GM12878 (cell line): ENCODE results near the gene PPP3CB. TPM values are rescaled to one million over a fixed set of nuclear protein-coding genes. Genes with fewer than 3 reads are reported as not detected.

Source experiments
- ATAC-seq: fragments of 200-7000 bp; cut with Tn5 transposase; 3 replicates; pipeline ENCODE4 v1.9.1; 2020; ENCODE audit warnings: mild to moderate bottlenecking, moderate library complexity
- BruUV-seq: library from RNA; stranded (reverse); fragments of 400-500 nt; replicated peaks from 2 replicates; lab custom pipeline; 2021; lab: Mats Ljungman, UMichigan
- CTCF ChIA-PET: fragments of 300-600 bp; sonication (Branson Sonifier 250); formaldehyde crosslinking; extraction: SDS; loops from one replicate; lab custom pipeline; 2021; ENCODE audit warnings: inconsistent platforms; lab: Yijun Ruan, JAX
- POLR2A ChIA-PET: fragments of 350-600 bp; formaldehyde crosslinking; extraction: SDS; loops from one replicate; lab custom pipeline; 2021; ENCODE audit warnings: inconsistent platforms; lab: Charles Lee
- RAD21 ChIA-PET: fragments of 300-600 bp; sonication (Branson Sonifier 250); formaldehyde crosslinking; loops from one replicate; lab custom pipeline; 2023; ENCODE audit warnings: antibody characterized with exemption; ENCODE audit not compliant: unreplicated experiment; lab: Charles Lee
- SMC1A ChIA-PET: fragments of 300-600 bp; sonication (Branson Sonifier 250); formaldehyde crosslinking; loops from one replicate; lab custom pipeline; 2023; ENCODE audit not compliant: unreplicated experiment, uncharacterized antibody; lab: Charles Lee
- DNase-seq: peaks from one replicate; pipeline ENCODE4 v3.0.0-alpha.2; 2011; ENCODE audit warnings: low read depth, low spot score
- FAIRE-seq: peaks from 3 replicates; lab custom pipeline; 2011; peaks lifted over from hg19 to GRCh38; lab: Jason Lieb, UNC
- H2AFZ ChIP-seq: 2 replicates; pipeline ENCODE4 v1.6.0; 2011; ENCODE audit warnings: low read depth, low read length, control low read depth; ENCODE audit not compliant: control insufficient read depth
- H3K27ac ChIP-seq: 2 replicates; pipeline ENCODE4 v1.5.1; 2011; ENCODE audit warnings: control low read depth; ENCODE audit not compliant: control insufficient read depth, insufficient read depth
- H3K27me3 ChIP-seq, 2 experiments: replicated peaks in 1 of 2; 2 replicates each; pipeline versions ENCODE4 v1.6.0 to v1.6.1; 2011; ENCODE audit warnings: low read length in 1 of 2; ENCODE audit not compliant: control insufficient read depth in 2 of 2, insufficient read depth in 2 of 2
- H3K36me3 ChIP-seq, 2 experiments: 2 replicates each; pipeline ENCODE4 v1.5.1; 2011; ENCODE audit warnings: low read length in 1 of 2; ENCODE audit not compliant: control insufficient read depth in 2 of 2, insufficient read depth in 2 of 2
- H3K4me1 ChIP-seq: 2 replicates; pipeline ENCODE4 v1.6.1; 2011; ENCODE audit warnings: mild to moderate bottlenecking, low read length, moderate library complexity, mixed read lengths; ENCODE audit not compliant: control insufficient read depth, insufficient read depth
- H3K4me2 ChIP-seq: 2 replicates; pipeline ENCODE4 v1.6.0; 2011; ENCODE audit warnings: control low read depth; ENCODE audit not compliant: control insufficient read depth, insufficient read depth
- H3K4me3 ChIP-seq: fragments of 200-600 bp; sonication (generic); 2 replicates; pipeline ENCODE4 v1.5.1; 2016
- H3K79me2 ChIP-seq: 2 replicates; pipeline ENCODE4 v1.6.0; 2011; ENCODE audit warnings: low read length; ENCODE audit not compliant: control insufficient read depth, insufficient read depth
- H3K9ac ChIP-seq: 2 replicates; pipeline ENCODE4 v1.8.0; 2011; ENCODE audit warnings: low read length, control low read depth, mixed read lengths; ENCODE audit not compliant: control insufficient read depth, insufficient read depth
- H3K9me3 ChIP-seq: replicated peaks from 3 replicates; pipeline ENCODE4 v1.5.1; 2011; ENCODE audit warnings: mild to moderate bottlenecking, low read length; ENCODE audit not compliant: control insufficient read depth, insufficient read depth
- H4K20me1 ChIP-seq: 2 replicates; pipeline ENCODE4 v1.6.0; 2011; ENCODE audit not compliant: control insufficient read depth, insufficient read depth
- CREB1 ChIP-seq: IDR thresholded peaks from 2 replicates; pipeline ENCODE4 v1.6.1; 2012; ENCODE audit warnings: low read depth, mild to moderate bottlenecking, inconsistent platforms
- CREM ChIP-seq: IDR thresholded peaks from 2 replicates; pipeline ENCODE4 v1.6.1; 2014; ENCODE audit warnings: antibody characterized with exemption, low read depth
- E4F1 ChIP-seq: fragments of 450-650 bp; IDR thresholded peaks from 2 replicates; pipeline ENCODE4 v1.6.1; 2018; ENCODE audit warnings: borderline replicate concordance, mild to moderate bottlenecking; ENCODE audit not compliant: partially characterized antibody
- FOXM1 ChIP-seq: IDR thresholded peaks from 2 replicates; pipeline ENCODE4 v1.6.1; 2012; ENCODE audit warnings: low read depth, mild to moderate bottlenecking, inconsistent platforms, low read length, moderate library complexity
- IRF4 ChIP-seq: IDR thresholded peaks from 2 replicates; pipeline ENCODE4 v1.6.1; 2011; ENCODE audit warnings: low read depth, low read length
- NBN ChIP-seq: fragments of 450-650 bp; IDR thresholded peaks from 2 replicates; pipeline ENCODE4 v1.6.1; 2016
- PBX3 ChIP-seq: IDR thresholded peaks from 2 replicates; pipeline ENCODE4 v1.6.1; 2011; ENCODE audit warnings: mild to moderate bottlenecking, low read depth, low read length, moderate library complexity; ENCODE audit not compliant: insufficient replicate concordance
- PKNOX1 ChIP-seq: fragments of 450-650 bp; IDR thresholded peaks from 2 replicates; pipeline ENCODE4 v1.6.1; 2016; ENCODE audit warnings: mild to moderate bottlenecking
- PML ChIP-seq: IDR thresholded peaks from 2 replicates; pipeline ENCODE4 v1.6.1; 2012; ENCODE audit warnings: low read length, inconsistent platforms
- POLR2AphosphoS5 ChIP-seq: IDR thresholded peaks from 2 replicates; pipeline ENCODE4 v1.6.1; 2011; ENCODE audit warnings: mild to moderate bottlenecking, low read length, inconsistent platforms
- SKIL ChIP-seq: fragments of 450-650 bp; IDR thresholded peaks from 2 replicates; pipeline ENCODE4 v1.6.1; 2017; ENCODE audit warnings: mild to moderate bottlenecking, low read depth, inconsistent platforms; ENCODE audit not compliant: poor library complexity, severe bottlenecking
- SMARCA5 ChIP-seq: fragments of 450-650 bp; IDR thresholded peaks from 2 replicates; pipeline ENCODE4 v1.6.1; 2017; ENCODE audit warnings: mild to moderate bottlenecking
- USF2 ChIP-seq: IDR thresholded peaks from 2 replicates; pipeline ENCODE4 v1.6.1; 2011; ENCODE audit warnings: low read depth, low read length, improper control_type of control experiment, borderline replicate concordance
- YY1 ChIP-seq: IDR thresholded peaks from 2 replicates; pipeline ENCODE4 v1.6.1; 2011; ENCODE audit warnings: low read depth, mild to moderate bottlenecking, low read length
- whole genome bisulfite sequencing: methylation state at CpG from one replicate; pipeline ENCODE4 v1.1.6; 2016; ENCODE audit warnings: low lambda C conversion rate; ENCODE audit not compliant: insufficient replicate concordance, insufficient coverage; ENCODE audit errors: missing lambda C conversion rate; 5-methylcytosine and 5-hydroxymethylcytosine counted together
- in situ Hi-C: fragments of 300-500 bp; cut with MboI; formaldehyde crosslinking; loops from 9 replicates; pipeline ENCODE4 v1.14.3; 2018; ENCODE audit warnings: mixed read lengths
- intact Hi-C: fragments of 100-400 bp; cut with micrococcal nuclease; formaldehyde crosslinking; loops from one replicate; pipeline ENCODE4 v1.14.2; 2022; ENCODE audit not compliant: unreplicated experiment
- polyA plus RNA-seq, 11 experiments: library from polyadenylated mRNA; depleted of rRNA in 4 of 11; unstranded in 6 of 11; stranded (reverse) in 5 of 11; fragments of >200 nt; fragmentation: Nextera tagmentation in 4 of 11; fragmentation: Illumina TruSeq in 1 of 11; extraction: Ambion mirVana in 4 of 11; extraction: Trizol in 1 of 11; gene quantifications; 1 replicate in 1 of 11; 2 replicates in 10 of 11; pipeline versions ENCODE4 v1.2.1 to v1.2.3, GENCODE V29; 2011 to 2016; ENCODE audit warnings: inconsistent platforms in 2 of 11, missing spikeins in 2 of 11, low read depth in 1 of 11
- total RNA-seq, 4 experiments: library from RNA; depleted of rRNA in 3 of 4; stranded (reverse); fragments of >200 nt in 3 of 4; fragmentation: Illumina TruSeq in 1 of 4; extraction: Trizol in 1 of 4; gene quantifications; 2 replicates each; pipeline versions ENCODE4 v1.2.1 to v1.2.3, GENCODE V29; 2013 to 2021

The PPP3CB gene
- total and polyA plus RNA-seq, 10 of the 15 experiments (the other 5 are each of a cell fraction or from before 2014, with no cell fraction given) = 11.4 to 46.4 (median 19.3) TPM

GRCh38 chr10:73413108-73413527, 82.7 kb downstream of the PPP3CB start:
- Histone ChIP-seq H3K36me3 (no peaks in the 10 kb centered on the region; a peak in 1 of 4 replicates), H3K4me1 (no peaks in the 10 kb centered on the region), H3K27ac (peak overlapping the region; percentile 93), H3K79me2 (peaks cover 56% of the 10 kb centered on the region), H3K4me3 (peak overlapping the region; percentile 84), H3K9me3 (no peaks in the 10 kb centered on the region), H4K20me1 (no peaks in the 10 kb centered on the region), H2AFZ (peak overlapping the region; percentile 97), H3K4me2 (peak overlapping the region; percentile 90), H3K27me3 (no peaks in the 10 kb centered on the region), H3K9ac (peak overlapping the region; percentile 93)
- ChIA-PET SMC1A (no interaction called here), RAD21 (no interaction called here), POLR2A (interaction anchor here (0.6 to 1.9 kb wide), 12 partner anchors 11 to 587 kb away, joined by 3 to 11 read pairs (median 4); partner anchors contain the start of genes DNAJC9, MRPS16, MSS51 and P4HA1), CTCF (interaction anchor here (1.2 kb wide), 2 partner anchors 9 to 27 kb away, joined by 3 to 4 read pairs; no protein-coding TSS in a partner anchor)
- peak; percentile 41 for DNase-seq
- BruUV-seq = no TSS peak
- in situ Hi-C loops (no loop called here), intact Hi-C loops (loop anchor here (5.0 kb wide), 1 partner anchor 166 kb away; the partner anchor contains the start of gene DNAJC9)
- peak; percentile 64 for ATAC-seq
- peak; percentile 38 for FAIRE-seq
- under 1% methylated on average over 9 of the region's 9 CpGs for WGBS
- no peak for TF ChIP-seq NBN
- 0 out of 2 replicates have a peak, but pooled peaks have one; percentile 38 for TF ChIP-seq FOXM1
- 0 out of 2 replicates have a peak, but pooled peaks have one; percentile 13 for TF ChIP-seq YY1
- no peak for TF ChIP-seq IRF4
- peak; percentile 41; the same call in 1 of the 2 replicates for TF ChIP-seq PML
- peak; percentile 97 for TF ChIP-seq E4F1
- no peak for TF ChIP-seq USF2
- peak; percentile 57; the same call in 1 of the 2 replicates for TF ChIP-seq CREM
- TF ChIP-seq PKNOX1 = peak; percentile 79
- peak; percentile 50; the same call in 1 of the 2 replicates for TF ChIP-seq SMARCA5
- TF ChIP-seq CREB1 = peak; percentile 74
- peak; percentile 34 for TF ChIP-seq SKIL
- TF ChIP-seq PBX3 = peak; percentile 47
- peak; percentile 84; the same call in 1 of the 2 replicates for TF ChIP-seq POLR2AphosphoS5
